Neural progenitor cell (in vitro differentiated cells): ENCODE data around the gene GTF3C4. TPM values are rescaled to one million over a fixed set of nuclear protein-coding genes. Genes with fewer than 3 reads are reported as not detected.

Experiments
- DNase-seq: peaks from one replicate; pipeline ENCODE4 v3.0.0-alpha.2; 2016; ENCODE audit warnings: low spot score
- H2AFZ ChIP-seq: fragments of 200-600 bp; sonication (generic); replicated peaks from 2 replicates; pipeline ENCODE4 v1.6.1; 2016; ENCODE audit warnings: antibody characterized with exemption
- H3F3A ChIP-seq: fragments of 200-600 bp; sonication (generic); 2 replicates; pipeline ENCODE4 v1.6.1; 2016; ENCODE audit warnings: antibody characterized with exemption, low read depth
- H3K27ac ChIP-seq: fragments of 200-600 bp; sonication (generic); 2 replicates; pipeline ENCODE4 v1.5.1; 2016; ENCODE audit warnings: mild to moderate bottlenecking
- H3K27me3 ChIP-seq: fragments of 200-600 bp; sonication (generic); 2 replicates; pipeline ENCODE4 v1.6.1; 2016; ENCODE audit warnings: mild to moderate bottlenecking, moderate library complexity
- H3K36me3 ChIP-seq: fragments of 200-600 bp; sonication (generic); 2 replicates; pipeline ENCODE4 v1.5.1; 2016
- H3K4me1 ChIP-seq: fragments of 200-600 bp; sonication (generic); 2 replicates; pipeline ENCODE4 v1.6.1; 2016; ENCODE audit warnings: mixed run types
- H3K4me2 ChIP-seq: fragments of 200-600 bp; sonication (generic); 2 replicates; pipeline ENCODE4 v1.6.1; 2016
- H3K4me3 ChIP-seq: fragments of 200-600 bp; sonication (generic); 2 replicates; pipeline ENCODE4 v1.5.1; 2016
- H3K79me2 ChIP-seq: fragments of 200-600 bp; sonication (generic); 2 replicates; pipeline ENCODE4 v1.6.1; 2016; ENCODE audit warnings: low read depth
- H3K9ac ChIP-seq: fragments of 200-600 bp; sonication (generic); 2 replicates; pipeline ENCODE4 v1.6.1; 2016
- H3K9me3 ChIP-seq: fragments of 200-600 bp; sonication (generic); 2 replicates; pipeline ENCODE4 v1.5.1; 2016; ENCODE audit warnings: low read depth
- H4K20me1 ChIP-seq: fragments of 200-600 bp; sonication (generic); 2 replicates; pipeline ENCODE4 v1.6.1; 2016; ENCODE audit warnings: low read depth
- H3K27ac Mint-ChIP-seq: 3 replicates; pipeline ENCODE4 v1.8.0; 2021; ENCODE audit warnings: mixed read lengths
- H3K27me3 Mint-ChIP-seq: 2 replicates; pipeline ENCODE4 v1.8.0; 2022; ENCODE audit warnings: low read depth, mild to moderate bottlenecking, inconsistent platforms, moderate library complexity, mixed read lengths; ENCODE audit not compliant: insufficient read depth
- H3K36me3 Mint-ChIP-seq: 3 replicates; pipeline ENCODE4 v1.8.0; 2021; ENCODE audit warnings: mixed read lengths
- H3K4me1 Mint-ChIP-seq: 3 replicates; pipeline ENCODE4 v1.8.0; 2021; ENCODE audit warnings: mixed read lengths
- H3K4me3 Mint-ChIP-seq: 3 replicates; pipeline ENCODE4 v1.8.0; 2021; ENCODE audit warnings: mild to moderate bottlenecking, moderate library complexity, mixed read lengths
- H3K9me3 Mint-ChIP-seq: 3 replicates; pipeline ENCODE4 v1.8.0; 2020; ENCODE audit warnings: mixed read lengths
- CTCF ChIP-seq: fragments of 200-600 bp; sonication (generic); IDR thresholded peaks from 2 replicates; pipeline ENCODE4 v1.5.1; 2017; ENCODE audit warnings: antibody characterized with exemption, mild to moderate bottlenecking
- EZH2 ChIP-seq: fragments of 200-600 bp; sonication (generic); IDR thresholded peaks from 2 replicates; pipeline ENCODE4 v1.6.1; 2017; ENCODE audit warnings: antibody characterized with exemption, mild to moderate bottlenecking, moderate library complexity
- EZH2phosphoT487 ChIP-seq: fragments of 200-600 bp; sonication (generic); IDR thresholded peaks from 2 replicates; pipeline ENCODE4 v1.6.1; 2017; ENCODE audit warnings: antibody characterized with exemption
- total RNA-seq: library from RNA; depleted of rRNA; stranded (reverse); fragments of >200 nt; gene quantifications from 2 replicates; pipeline ENCODE4 v1.2.3, GENCODE V29; 2015; ENCODE audit warnings: low replicate concordance

GTF3C4 gene
- total RNA-seq, result 26.4 and 31.4 TPM in 2 replicates

GRCh38 chr9:132670457-132671391 is at the start of gene GTF3C4:
Gene GTF3C4 (plus strand): TSS chr9:132670464. CDS start chr9:132670599, 135 bp downstream.
- Histone ChIP-seq H3K9me3 (no peaks in the 10 kb centered on the region), H3F3A (peaks cover 21% of the 10 kb centered on the region), H3K4me3 (peak within 1 kb of the TSS; percentile 73), H3K4me2 (peak within 1 kb of the TSS; percentile 83), H4K20me1 (peaks cover 45% of the 10 kb centered on the region), H3K27me3 (no peaks in the 10 kb centered on the region), H3K27ac (peak within 1 kb of the TSS; percentile 95), H3K9ac (peak within 1 kb of the TSS; percentile 76), H3K36me3 (no peaks in the 10 kb centered on the region), H2AFZ (peak within 1 kb of the TSS; percentile 65), H3K79me2 (peaks cover 90% of the 10 kb centered on the region), H3K4me1 (peaks cover 14% of the 10 kb centered on the region)
- peak; percentile 80 for DNase-seq
- no peaks in the 10 kb centered on the region for H3K9me3 Mint-ChIP-seq
- H3K4me3 Mint-ChIP-seq, result peak within 1 kb of the TSS; percentile 95
- H3K4me1 Mint-ChIP-seq, result peaks cover 26% of the 10 kb centered on the region
- H3K36me3 Mint-ChIP-seq, result peaks cover 17% of the 10 kb centered on the region
- no peak for TF ChIP-seq EZH2
- no peak for TF ChIP-seq CTCF
- TF ChIP-seq EZH2phosphoT487, result no peak
- peak within 1 kb of the TSS; percentile 88 for H3K27ac Mint-ChIP-seq
- H3K27me3 Mint-ChIP-seq, result no peaks in the 10 kb centered on the region

- Mint-ChIP-seq H3K27me3 (no peaks in the 10 kb centered on the region), H3K36me3 (peaks cover 19% of the 10 kb centered on the region), H3K4me1 (peaks cover 14% of the 10 kb centered on the region), H3K9me3 (no peaks in the 10 kb centered on the region), H3K4me3 (no peak overlapping the region), H3K27ac (no peak overlapping the region)
- Histone ChIP-seq H3K36me3 (no peaks in the 10 kb centered on the region), H3K27me3 (no peaks in the 10 kb centered on the region), H3K27ac (no peak overlapping the region), H3K9ac (no peak overlapping the region), H3K79me2 (no peaks in the 10 kb centered on the region), H3K4me2 (no peak overlapping the region), H3K4me1 (peaks cover 14% of the 10 kb centered on the region), H3F3A (no peaks in the 10 kb centered on the region), H4K20me1 (peaks cover 6% of the 10 kb centered on the region), H3K9me3 (no peaks in the 10 kb centered on the region), H3K4me3 (no peak overlapping the region), H2AFZ (no peak overlapping the region)
- DNase-seq, result no peak
- TF ChIP-seq EZH2 (no peak), CTCF (no peak)
Observed at GRCh38 chr9:132622159-132622558, 48.1 kb upstream of the GTF3C4 start.

- TF ChIP-seq EZH2phosphoT487 (no peak), EZH2 (no peak), CTCF (no peak)
- no peaks in the 10 kb centered on the region for H3K36me3 ChIP-seq
- H3F3A ChIP-seq, result no peaks in the 10 kb centered on the region
- Mint-ChIP-seq H3K36me3 (peaks cover 29% of the 10 kb centered on the region), H3K27me3 (no peaks in the 10 kb centered on the region), H3K27ac (peak overlapping the region; percentile 14), H3K4me1 (peaks cover 2% of the 10 kb centered on the region), H3K4me3 (no peak overlapping the region), H3K9me3 (no peaks in the 10 kb centered on the region)
- no peak overlapping the region for H3K4me3 ChIP-seq
- no peaks in the 10 kb centered on the region for H4K20me1 ChIP-seq
- no peaks in the 10 kb centered on the region for H3K79me2 ChIP-seq
- no peak overlapping the region for H3K4me2 ChIP-seq
- DNase-seq, result no peak
- no peak overlapping the region for H3K27ac ChIP-seq
- no peaks in the 10 kb centered on the region for H3K27me3 ChIP-seq
- H3K4me1 ChIP-seq, result no peaks in the 10 kb centered on the region
- H3K9ac ChIP-seq, result no peak overlapping the region
- H3K9me3 ChIP-seq, result no peaks in the 10 kb centered on the region
- no peak overlapping the region for H2AFZ ChIP-seq
Observed at GRCh38 chr9:132626285-132626684, 44.0 kb upstream of the GTF3C4 start.
